Measurements from ENCODE around the gene HSD17B13.

HSD17B13 gene

DNA sequence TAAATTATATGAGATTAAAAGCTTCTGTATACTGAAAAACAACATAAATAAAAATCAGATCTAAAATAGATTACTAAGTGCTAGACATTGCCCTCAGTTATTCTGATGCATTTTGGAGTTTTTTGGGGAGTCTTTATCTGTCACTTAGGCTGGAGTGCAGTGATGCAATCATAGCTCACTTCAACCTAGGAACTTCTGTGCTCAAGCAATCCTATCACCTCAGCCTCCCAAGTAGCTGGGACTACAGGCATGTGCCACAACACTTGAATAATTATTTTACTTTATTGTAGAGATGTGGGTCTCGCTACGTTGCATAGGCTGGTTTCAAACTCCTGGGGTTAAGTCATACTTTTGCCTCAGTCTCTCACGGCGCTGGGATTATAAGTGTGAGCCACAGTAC, 36.6 kb upstream of the HSD17B13 start:
- no peaks in the 10 kb centered on the region for H3K9me3 ChIP-seq (ENCODE audit: insufficient read depth, low read length, severe bottlenecking)
- ATAC-seq (ENCODE audit: insufficient read depth, low read depth): no peak
- H3K4me3 ChIP-seq (ENCODE audit: low read depth in 1 of 2, low read length in 2 of 2): no peak overlapping the region

GRCh38 chr4:87356832-87357526, 34.3 kb upstream of the HSD17B13 start:
- Histone ChIP-seq H3K79me2 (ENCODE audit: insufficient read depth, low read length) (no peaks in the 10 kb centered on the region), H3K27me3 (ENCODE audit: insufficient read depth, low read length, poor library complexity) (no peaks in the 10 kb centered on the region), H3K4me3 (ENCODE audit: low read depth in 1 of 2, low read length in 2 of 2) (no peak overlapping the region), H3K27ac (ENCODE audit: low read length) (no peak overlapping the region), H4K20me1 (ENCODE audit: insufficient read depth, low read length) (no peaks in the 10 kb centered on the region), H2AFZ (ENCODE audit: low read depth, low read length) (no peak overlapping the region), H3K9me3 (ENCODE audit: insufficient read depth, low read length, severe bottlenecking) (no peaks in the 10 kb centered on the region), H3K36me3 (ENCODE audit: insufficient read depth, low read length) (peaks cover 73% of the 10 kb centered on the region), H3K4me2 (ENCODE audit: insufficient read depth, low read length) (no peak overlapping the region), H3K4me1 (ENCODE audit: insufficient read depth, low read length) (no peaks in the 10 kb centered on the region), H3K9ac (ENCODE audit: low read depth, low read length) (no peak overlapping the region)
- DNase-seq (no peak), ATAC-seq (ENCODE audit: insufficient read depth, low read depth) (no peak)
- no peak for TF ChIP-seq EZH2 (IDR thresholded peaks at IDR 0.05; ENCODE audit: borderline replicate concordance, low read depth, low read length, severe bottlenecking)
- TF ChIP-seq, protein P1, sequence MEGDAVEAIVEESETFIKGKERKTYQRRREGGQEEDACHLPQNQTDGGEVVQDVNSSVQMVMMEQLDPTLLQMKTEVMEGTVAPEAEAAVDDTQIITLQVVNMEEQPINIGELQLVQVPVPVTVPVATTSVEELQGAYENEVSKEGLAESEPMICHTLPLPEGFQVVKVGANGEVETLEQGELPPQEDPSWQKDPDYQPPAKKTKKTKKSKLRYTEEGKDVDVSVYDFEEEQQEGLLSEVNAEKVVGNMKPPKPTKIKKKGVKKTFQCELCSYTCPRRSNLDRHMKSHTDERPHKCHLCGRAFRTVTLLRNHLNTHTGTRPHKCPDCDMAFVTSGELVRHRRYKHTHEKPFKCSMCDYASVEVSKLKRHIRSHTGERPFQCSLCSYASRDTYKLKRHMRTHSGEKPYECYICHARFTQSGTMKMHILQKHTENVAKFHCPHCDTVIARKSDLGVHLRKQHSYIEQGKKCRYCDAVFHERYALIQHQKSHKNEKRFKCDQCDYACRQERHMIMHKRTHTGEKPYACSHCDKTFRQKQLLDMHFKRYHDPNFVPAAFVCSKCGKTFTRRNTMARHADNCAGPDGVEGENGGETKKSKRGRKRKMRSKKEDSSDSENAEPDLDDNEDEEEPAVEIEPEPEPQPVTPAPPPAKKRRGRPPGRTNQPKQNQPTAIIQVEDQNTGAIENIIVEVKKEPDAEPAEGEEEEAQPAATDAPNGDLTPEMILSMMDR (IDR thresholded peaks at IDR 0.05; ENCODE audit: borderline replicate concordance, extremely low read depth, low read length, poor library complexity, severe bottlenecking): no peak

More for the DNA sequence above, 36.6 kb upstream of the HSD17B13 start:
- no peaks in the 10 kb centered on the region for H3K27me3 ChIP-seq (ENCODE audit: insufficient read depth, low read length, poor library complexity)
- H3K79me2 ChIP-seq (ENCODE audit: insufficient read depth, low read length): no peaks in the 10 kb centered on the region
- no peaks in the 10 kb centered on the region for H4K20me1 ChIP-seq (ENCODE audit: insufficient read depth, low read length)
- no peak overlapping the region for H3K9ac ChIP-seq (ENCODE audit: low read depth, low read length)
- peaks cover 79% of the 10 kb centered on the region for H3K36me3 ChIP-seq (ENCODE audit: insufficient read depth, low read length)
- TF ChIP-seq, protein P1 (IDR thresholded peaks at IDR 0.05; ENCODE audit: borderline replicate concordance, extremely low read depth, low read length, poor library complexity, severe bottlenecking): no peak
- TF ChIP-seq EZH2 (IDR thresholded peaks at IDR 0.05; ENCODE audit: borderline replicate concordance, low read depth, low read length, severe bottlenecking): no peak
- no peak overlapping the region for H3K27ac ChIP-seq (ENCODE audit: low read length)
- no peak overlapping the region for H3K4me2 ChIP-seq (ENCODE audit: insufficient read depth, low read length)
- no peak for DNase-seq
- no peaks in the 10 kb centered on the region for H3K4me1 ChIP-seq (ENCODE audit: insufficient read depth, low read length)
- no peak overlapping the region for H2AFZ ChIP-seq (ENCODE audit: low read depth, low read length)

DNA sequence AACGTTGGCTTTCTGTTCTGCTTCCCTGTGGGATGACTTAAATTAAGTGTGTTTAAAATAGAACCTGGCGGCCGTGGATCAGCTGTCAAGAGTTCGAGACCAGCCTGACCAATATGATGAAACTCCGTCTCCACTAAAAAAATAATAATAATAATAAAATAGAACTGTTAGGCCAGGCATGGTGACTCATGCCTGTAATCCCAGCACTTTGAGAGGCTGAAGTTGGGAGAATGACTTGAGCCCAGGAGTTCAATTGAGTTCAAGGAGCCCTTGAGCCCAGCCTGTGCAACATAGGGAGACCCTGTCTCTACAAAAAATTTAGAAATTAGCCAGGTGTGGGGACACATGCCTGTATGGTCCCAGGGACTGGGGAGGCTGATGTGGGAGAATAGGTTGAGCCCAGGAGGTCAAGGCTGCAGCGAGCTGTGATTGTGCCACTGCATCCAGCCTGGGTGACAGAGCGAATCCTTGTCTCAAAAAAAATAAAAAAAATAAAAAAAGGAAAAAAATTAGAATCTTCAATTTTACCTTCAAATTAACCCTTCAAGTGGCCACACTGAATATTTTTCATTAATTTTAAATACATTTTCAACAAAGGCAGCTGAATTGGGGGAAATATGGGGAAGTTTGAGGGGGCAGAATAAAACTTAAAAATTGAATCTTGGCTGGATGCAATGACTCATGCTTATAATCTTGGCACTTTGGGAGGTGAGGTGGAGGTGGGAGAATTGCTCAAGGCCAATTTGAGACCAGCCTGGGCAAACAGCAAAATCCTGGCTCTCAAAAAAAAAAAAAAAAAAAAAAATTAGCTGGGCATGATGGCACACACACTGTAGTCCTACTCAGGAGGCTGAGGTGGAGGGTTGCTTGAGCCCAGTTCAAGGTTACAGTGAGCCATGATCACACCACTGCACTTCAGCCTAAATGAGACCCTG, 31.8 kb upstream of the HSD17B13 start:
- no peak overlapping the region for H3K9ac ChIP-seq (ENCODE audit: low read depth, low read length)
- H3K36me3 ChIP-seq (ENCODE audit: insufficient read depth, low read length): peaks cover 53% of the 10 kb centered on the region
- no peak overlapping the region for H3K4me2 ChIP-seq (ENCODE audit: insufficient read depth, low read length)
- no peak overlapping the region for H2AFZ ChIP-seq (ENCODE audit: low read depth, low read length)
- no peaks in the 10 kb centered on the region for H4K20me1 ChIP-seq (ENCODE audit: insufficient read depth, low read length)
- no peaks in the 10 kb centered on the region for H3K27me3 ChIP-seq (ENCODE audit: insufficient read depth, low read length, poor library complexity)
- no peak overlapping the region for H3K27ac ChIP-seq (ENCODE audit: low read length)
- no peak overlapping the region for H3K4me3 ChIP-seq (ENCODE audit: low read depth in 1 of 2, low read length in 2 of 2)
- TF ChIP-seq, protein P1 (IDR thresholded peaks at IDR 0.05; ENCODE audit: borderline replicate concordance, extremely low read depth, low read length, poor library complexity, severe bottlenecking): no peak
- no peak for TF ChIP-seq EZH2 (IDR thresholded peaks at IDR 0.05; ENCODE audit: borderline replicate concordance, low read depth, low read length, severe bottlenecking)
- ATAC-seq (ENCODE audit: insufficient read depth, low read depth): no peak
- no peak for DNase-seq
- no peaks in the 10 kb centered on the region for H3K79me2 ChIP-seq (ENCODE audit: insufficient read depth, low read length)
- no peaks in the 10 kb centered on the region for H3K9me3 ChIP-seq (ENCODE audit: insufficient read depth, low read length, severe bottlenecking)
- H3K4me1 ChIP-seq (ENCODE audit: insufficient read depth, low read length): no peaks in the 10 kb centered on the region
